HCT116 (cell line): ENCODE results near the gene MAPKAP1. TPM values are rescaled to one million over a fixed set of nuclear protein-coding genes. Genes with fewer than 3 reads are reported as not detected.

ENCODE experiments used
- ATAC-seq: fragments of 200-7000 bp; cut with Tn5 transposase; 2 replicates; pipeline ENCODE4 v1.9.1; 2020; ENCODE audit warnings: mild to moderate bottlenecking, moderate library complexity
- BruUV-seq: library from RNA; stranded (reverse); fragments of 400-500 nt; replicated peaks from 2 replicates; lab custom pipeline; 2021; lab: Mats Ljungman, UMichigan
- CTCF ChIA-PET: fragments of 300-600 bp; sonication (Branson Sonifier 250); formaldehyde crosslinking; loops from one replicate; lab custom pipeline; 2021; ENCODE audit warnings: antibody characterized with exemption; lab: Charles Lee
- POLR2A ChIA-PET: fragments of 300-600, 350-600 bp; sonication (Branson Sonifier 250); formaldehyde crosslinking; loops from one replicate; lab custom pipeline; 2021; ENCODE audit warnings: antibody characterized with exemption; lab: Charles Lee
- RAD21 ChIA-PET, 2 experiments: fragments of 300-600 bp; sonication (Branson Sonifier 250); formaldehyde crosslinking; loops; one replicate each; lab custom pipeline; 2023; ENCODE audit warnings: low total read pairs in 2 of 2; ENCODE audit not compliant: uncharacterized antibody in 2 of 2, unreplicated experiment in 2 of 2, low non-redundant PET in 1 of 2; lab: Charles Lee
- DNase-seq: peaks from one replicate; pipeline ENCODE4 v3.0.0-alpha.2; 2010; ENCODE audit warnings: low read depth, low spot score
- H2AFZ ChIP-seq: fragments of 200-600 bp; shearing (Covaris generic), sonication (generic); 2 replicates; pipeline ENCODE4 v1.6.1; 2017; ENCODE audit warnings: low read depth, mixed run types, mixed read lengths, antibody characterized with exemption, low read length; ENCODE audit not compliant: poor library complexity, severe bottlenecking
- H3K27ac ChIP-seq: 2 replicates; pipeline ENCODE4 v1.5.1; 2012; ENCODE audit warnings: low read depth, low read length
- H3K27me3 ChIP-seq: fragments of 200-600 bp; sonication (generic); 2 replicates; pipeline ENCODE4 v1.6.1; 2016; ENCODE audit warnings: mixed run types, low read length, mixed read lengths; ENCODE audit not compliant: insufficient read depth
- H3K36me3 ChIP-seq, 2 experiments: fragments of 200-500 bp in 1 of 2; fragments of 200-600 bp in 1 of 2; sonication (Bioruptor generic) in 1 of 2; sonication (generic) in 1 of 2; 2 replicates each; pipeline versions ENCODE4 v1.5.1 to v1.6.1; 2014 to 2016; ENCODE audit warnings: low read length in 2 of 2, inconsistent platforms in 1 of 2, mixed read lengths in 1 of 2, mixed run types in 1 of 2; ENCODE audit not compliant: insufficient read depth in 2 of 2, control insufficient read depth in 1 of 2
- H3K4me1 ChIP-seq, 2 experiments: fragments of 200-600 bp in 1 of 2; sonication (generic) in 1 of 2; 2 replicates each; pipeline versions ENCODE4 v1.5.1 to v1.6.1; 2012 to 2017; ENCODE audit warnings: low read length in 2 of 2, inconsistent platforms in 1 of 2, mild to moderate bottlenecking in 1 of 2, mixed read lengths in 1 of 2, mixed run types in 1 of 2, moderate library complexity in 1 of 2; ENCODE audit not compliant: insufficient read depth in 2 of 2, control insufficient read depth in 1 of 2
- H3K4me2 ChIP-seq: fragments of 200-600 bp; sonication (generic); 2 replicates; pipeline ENCODE4 v1.6.1; 2017; ENCODE audit warnings: mixed run types, low read length, mixed read lengths
- H3K4me3 ChIP-seq, 2 experiments: fragments of 200-600 bp in 1 of 2; sonication (generic) in 1 of 2; replicated peaks in 1 of 2; 2 replicates each; pipeline ENCODE4 v1.5.1; 2011 to 2016; ENCODE audit warnings: low read length in 2 of 2, control low read depth in 1 of 2, low read depth in 1 of 2, mild to moderate bottlenecking in 1 of 2, mixed read lengths in 1 of 2, mixed run types in 1 of 2
- H3K79me2 ChIP-seq: fragments of 200-600 bp; sonication (generic); 2 replicates; pipeline ENCODE4 v1.6.1; 2017; ENCODE audit warnings: mild to moderate bottlenecking, mixed run types, low read length, moderate library complexity, mixed read lengths; ENCODE audit not compliant: insufficient read depth
- H3K9ac ChIP-seq: fragments of 200-600 bp; sonication (generic); 2 replicates; pipeline ENCODE4 v1.6.1; 2016; ENCODE audit warnings: low read length, mixed read lengths
- H3K9me2 ChIP-seq: fragments of 200-600 bp; sonication (generic), shearing (Covaris generic); 2 replicates; pipeline ENCODE4 v1.6.1; 2017; ENCODE audit warnings: mixed run types, mild to moderate bottlenecking, moderate library complexity; ENCODE audit not compliant: insufficient read depth
- H3K9me3 ChIP-seq, 2 experiments: fragments of 200-500 bp in 1 of 2; fragments of 200-600 bp in 1 of 2; sonication (Bioruptor generic) in 1 of 2; sonication (generic) in 1 of 2; 2 replicates each; pipeline ENCODE4 v1.6.1; 2014 to 2017; ENCODE audit warnings: low read length in 2 of 2, mixed read lengths in 2 of 2, inconsistent platforms in 1 of 2, low read depth in 1 of 2, mild to moderate bottlenecking in 1 of 2, mixed run types in 1 of 2, moderate library complexity in 1 of 2; ENCODE audit not compliant: control insufficient read depth in 1 of 2, insufficient read depth in 1 of 2
- H4K20me1 ChIP-seq: fragments of 200-600 bp; sonication (generic), shearing (Covaris generic); 2 replicates; pipeline ENCODE4 v1.6.1; 2017; ENCODE audit warnings: mixed run types, mild to moderate bottlenecking, moderate library complexity; ENCODE audit not compliant: insufficient read depth
- EGR1 ChIP-seq: IDR thresholded peaks from 2 replicates; pipeline ENCODE4 v1.6.1; 2012; ENCODE audit warnings: low read depth
- EZH2 ChIP-seq: fragments of 200-600 bp; sonication (generic); IDR thresholded peaks from 2 replicates; pipeline ENCODE4 v1.6.1; 2017; ENCODE audit warnings: antibody characterized with exemption, mixed run types
- EZH2phosphoT487 ChIP-seq: fragments of 200-600 bp; IDR thresholded peaks from 2 replicates; pipeline ENCODE4 v1.6.1; 2018; ENCODE audit warnings: antibody characterized with exemption, borderline replicate concordance
- POLR2AphosphoS5 ChIP-seq: IDR thresholded peaks from 2 replicates; pipeline ENCODE4 v1.6.1; 2011; ENCODE audit warnings: mild to moderate bottlenecking, low read depth, low read length, moderate library complexity
- YY1 ChIP-seq: IDR thresholded peaks from 2 replicates; pipeline ENCODE4 v1.6.1; 2011; ENCODE audit warnings: low read length, low read depth, moderate library complexity, mild to moderate bottlenecking; ENCODE audit not compliant: insufficient replicate concordance; ENCODE audit errors: extremely low read depth
- intact Hi-C: fragments of 100-400 bp; cut with micrococcal nuclease; formaldehyde crosslinking; loops from 2 replicates; pipeline ENCODE4 v1.10.0; 2022
- total RNA-seq: library from RNA; stranded (reverse); gene quantifications from one replicate; pipeline ENCODE4 v1.2.1, GENCODE V29; 2021; ENCODE audit not compliant: unreplicated experiment
- TF ChIP-seq, protein P1 (sequence below): IDR thresholded peaks from 2 replicates; pipeline ENCODE4 v1.6.1; 2012

Gene MAPKAP1
- total RNA-seq, 1 experiment from 2014 or later = 72.5 TPM

DNA sequence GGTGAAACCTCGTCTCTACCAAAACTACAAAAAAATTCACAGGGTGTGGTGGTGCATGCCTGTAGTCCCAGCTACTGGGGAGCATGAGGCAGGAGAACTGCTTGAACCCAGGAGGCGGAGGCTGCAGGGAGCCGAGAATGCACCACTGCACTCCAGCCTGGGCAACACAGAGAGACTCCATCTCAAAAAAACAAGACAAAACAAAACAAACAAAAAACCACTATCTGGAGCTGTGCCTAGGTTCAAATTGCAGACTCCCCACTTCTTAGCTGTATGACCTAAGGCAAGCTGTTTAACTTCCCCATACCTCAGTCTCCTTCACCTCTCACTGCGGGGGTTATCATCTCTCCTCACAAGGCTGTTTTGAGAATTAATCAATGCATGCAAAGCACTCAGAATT lies 68.0 kb downstream of the MAPKAP1 start:
- Histone ChIP-seq H3K9me3 (no peaks in the 10 kb centered on the region), H2AFZ (no peak overlapping the region), H3K27me3 (no peaks in the 10 kb centered on the region), H3K4me3 (no peak overlapping the region), H3K4me1 (peaks cover 2 to 11% of the 10 kb centered on the region in 2 experiments), H3K9me2 (no peaks in the 10 kb centered on the region), H4K20me1 (no peaks in the 10 kb centered on the region), H3K27ac (no peak overlapping the region), H3K79me2 (peaks cover 29% of the 10 kb centered on the region), H3K9ac (no peak overlapping the region), H3K4me2 (no peak overlapping the region), H3K36me3 (no peaks in the 10 kb centered on the region)
- ChIA-PET RAD21 (no interaction called here), CTCF (no interaction called here), POLR2A (no interaction called here)
- DNase-seq (no peak), ATAC-seq (no peak)
- intact Hi-C loops = no loop called here
- TF ChIP-seq, protein P1, sequence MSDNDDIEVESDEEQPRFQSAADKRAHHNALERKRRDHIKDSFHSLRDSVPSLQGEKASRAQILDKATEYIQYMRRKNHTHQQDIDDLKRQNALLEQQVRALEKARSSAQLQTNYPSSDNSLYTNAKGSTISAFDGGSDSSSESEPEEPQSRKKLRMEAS = no peak
- TF ChIP-seq EZH2phosphoT487 = no peak
- TF ChIP-seq EZH2 = no peak
- TF ChIP-seq POLR2AphosphoS5 = no peak
- BruUV-seq = no TSS peak

GRCh38 chr9:125638239-125639045 lies 68.6 kb downstream of the MAPKAP1 start:
- Histone ChIP-seq H3K36me3 (no peaks in the 10 kb centered on the region), H3K4me3 (no peak overlapping the region), H3K27me3 (no peaks in the 10 kb centered on the region), H3K9me3 (no peaks in the 10 kb centered on the region), H3K79me2 (peaks cover 35% of the 10 kb centered on the region), H4K20me1 (no peaks in the 10 kb centered on the region), H2AFZ (no peak overlapping the region), H3K4me1 (peaks cover 8 to 17% of the 10 kb centered on the region in 2 experiments), H3K4me2 (no peak overlapping the region), H3K9ac (no peak overlapping the region), H3K9me2 (no peaks in the 10 kb centered on the region), H3K27ac (no peak overlapping the region)
- intact Hi-C loops = no loop called here
- DNase-seq (no peak), ATAC-seq (no peak)
- CTCF ChIA-PET = no interaction called here
- BruUV-seq = no TSS peak
- POLR2A ChIA-PET = no interaction called here
- RAD21 ChIA-PET = no interaction called here
- no peak for TF ChIP-seq YY1
- TF ChIP-seq EGR1 = no peak
